ENCODE results near the gene ANXA1.

- TF ChIP-seq NANOG (IDR thresholded peaks at IDR 0.05; ENCODE audit: borderline replicate concordance) (no peak), ZNF331 (CRISPR knock-in tag; IDR thresholded peaks at IDR 0.05; ENCODE audit: low read depth) (no peak), EZH2 (IDR thresholded peaks at IDR 0.05; ENCODE audit: low read depth, unreplicated experiment) (no peak), POLR2AphosphoS5 (IDR thresholded peaks at IDR 0.05; ENCODE audit: low read depth) (no peak), CTCF (conservative IDR thresholded peaks at IDR 0.05; ENCODE audit: low read depth in 2 of 2) (no peak), JUNB (IDR thresholded peaks at IDR 0.05; ENCODE audit: unreplicated experiment) (no peak), EZH2phosphoT487 (IDR thresholded peaks at IDR 0.05; ENCODE audit: unreplicated experiment) (no peak), ETS1 (IDR thresholded peaks at IDR 0.05) (no peak), CREB1 (CRISPR knock-in tag; IDR thresholded peaks at IDR 0.05; ENCODE audit: low read depth) (no peak), ZNF114 (CRISPR knock-in tag; IDR thresholded peaks at IDR 0.05) (no peak), STAT1 (IDR thresholded peaks at IDR 0.05; ENCODE audit: unreplicated experiment) (no peak)
- TF ChIP-seq, protein P1, sequence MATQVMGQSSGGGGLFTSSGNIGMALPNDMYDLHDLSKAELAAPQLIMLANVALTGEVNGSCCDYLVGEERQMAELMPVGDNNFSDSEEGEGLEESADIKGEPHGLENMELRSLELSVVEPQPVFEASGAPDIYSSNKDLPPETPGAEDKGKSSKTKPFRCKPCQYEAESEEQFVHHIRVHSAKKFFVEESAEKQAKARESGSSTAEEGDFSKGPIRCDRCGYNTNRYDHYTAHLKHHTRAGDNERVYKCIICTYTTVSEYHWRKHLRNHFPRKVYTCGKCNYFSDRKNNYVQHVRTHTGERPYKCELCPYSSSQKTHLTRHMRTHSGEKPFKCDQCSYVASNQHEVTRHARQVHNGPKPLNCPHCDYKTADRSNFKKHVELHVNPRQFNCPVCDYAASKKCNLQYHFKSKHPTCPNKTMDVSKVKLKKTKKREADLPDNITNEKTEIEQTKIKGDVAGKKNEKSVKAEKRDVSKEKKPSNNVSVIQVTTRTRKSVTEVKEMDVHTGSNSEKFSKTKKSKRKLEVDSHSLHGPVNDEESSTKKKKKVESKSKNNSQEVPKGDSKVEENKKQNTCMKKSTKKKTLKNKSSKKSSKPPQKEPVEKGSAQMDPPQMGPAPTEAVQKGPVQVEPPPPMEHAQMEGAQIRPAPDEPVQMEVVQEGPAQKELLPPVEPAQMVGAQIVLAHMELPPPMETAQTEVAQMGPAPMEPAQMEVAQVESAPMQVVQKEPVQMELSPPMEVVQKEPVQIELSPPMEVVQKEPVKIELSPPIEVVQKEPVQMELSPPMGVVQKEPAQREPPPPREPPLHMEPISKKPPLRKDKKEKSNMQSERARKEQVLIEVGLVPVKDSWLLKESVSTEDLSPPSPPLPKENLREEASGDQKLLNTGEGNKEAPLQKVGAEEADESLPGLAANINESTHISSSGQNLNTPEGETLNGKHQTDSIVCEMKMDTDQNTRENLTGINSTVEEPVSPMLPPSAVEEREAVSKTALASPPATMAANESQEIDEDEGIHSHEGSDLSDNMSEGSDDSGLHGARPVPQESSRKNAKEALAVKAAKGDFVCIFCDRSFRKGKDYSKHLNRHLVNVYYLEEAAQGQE (IDR thresholded peaks at IDR 0.05; ENCODE audit: unreplicated experiment) = no peak
- TF ChIP-seq, protein P2, sequence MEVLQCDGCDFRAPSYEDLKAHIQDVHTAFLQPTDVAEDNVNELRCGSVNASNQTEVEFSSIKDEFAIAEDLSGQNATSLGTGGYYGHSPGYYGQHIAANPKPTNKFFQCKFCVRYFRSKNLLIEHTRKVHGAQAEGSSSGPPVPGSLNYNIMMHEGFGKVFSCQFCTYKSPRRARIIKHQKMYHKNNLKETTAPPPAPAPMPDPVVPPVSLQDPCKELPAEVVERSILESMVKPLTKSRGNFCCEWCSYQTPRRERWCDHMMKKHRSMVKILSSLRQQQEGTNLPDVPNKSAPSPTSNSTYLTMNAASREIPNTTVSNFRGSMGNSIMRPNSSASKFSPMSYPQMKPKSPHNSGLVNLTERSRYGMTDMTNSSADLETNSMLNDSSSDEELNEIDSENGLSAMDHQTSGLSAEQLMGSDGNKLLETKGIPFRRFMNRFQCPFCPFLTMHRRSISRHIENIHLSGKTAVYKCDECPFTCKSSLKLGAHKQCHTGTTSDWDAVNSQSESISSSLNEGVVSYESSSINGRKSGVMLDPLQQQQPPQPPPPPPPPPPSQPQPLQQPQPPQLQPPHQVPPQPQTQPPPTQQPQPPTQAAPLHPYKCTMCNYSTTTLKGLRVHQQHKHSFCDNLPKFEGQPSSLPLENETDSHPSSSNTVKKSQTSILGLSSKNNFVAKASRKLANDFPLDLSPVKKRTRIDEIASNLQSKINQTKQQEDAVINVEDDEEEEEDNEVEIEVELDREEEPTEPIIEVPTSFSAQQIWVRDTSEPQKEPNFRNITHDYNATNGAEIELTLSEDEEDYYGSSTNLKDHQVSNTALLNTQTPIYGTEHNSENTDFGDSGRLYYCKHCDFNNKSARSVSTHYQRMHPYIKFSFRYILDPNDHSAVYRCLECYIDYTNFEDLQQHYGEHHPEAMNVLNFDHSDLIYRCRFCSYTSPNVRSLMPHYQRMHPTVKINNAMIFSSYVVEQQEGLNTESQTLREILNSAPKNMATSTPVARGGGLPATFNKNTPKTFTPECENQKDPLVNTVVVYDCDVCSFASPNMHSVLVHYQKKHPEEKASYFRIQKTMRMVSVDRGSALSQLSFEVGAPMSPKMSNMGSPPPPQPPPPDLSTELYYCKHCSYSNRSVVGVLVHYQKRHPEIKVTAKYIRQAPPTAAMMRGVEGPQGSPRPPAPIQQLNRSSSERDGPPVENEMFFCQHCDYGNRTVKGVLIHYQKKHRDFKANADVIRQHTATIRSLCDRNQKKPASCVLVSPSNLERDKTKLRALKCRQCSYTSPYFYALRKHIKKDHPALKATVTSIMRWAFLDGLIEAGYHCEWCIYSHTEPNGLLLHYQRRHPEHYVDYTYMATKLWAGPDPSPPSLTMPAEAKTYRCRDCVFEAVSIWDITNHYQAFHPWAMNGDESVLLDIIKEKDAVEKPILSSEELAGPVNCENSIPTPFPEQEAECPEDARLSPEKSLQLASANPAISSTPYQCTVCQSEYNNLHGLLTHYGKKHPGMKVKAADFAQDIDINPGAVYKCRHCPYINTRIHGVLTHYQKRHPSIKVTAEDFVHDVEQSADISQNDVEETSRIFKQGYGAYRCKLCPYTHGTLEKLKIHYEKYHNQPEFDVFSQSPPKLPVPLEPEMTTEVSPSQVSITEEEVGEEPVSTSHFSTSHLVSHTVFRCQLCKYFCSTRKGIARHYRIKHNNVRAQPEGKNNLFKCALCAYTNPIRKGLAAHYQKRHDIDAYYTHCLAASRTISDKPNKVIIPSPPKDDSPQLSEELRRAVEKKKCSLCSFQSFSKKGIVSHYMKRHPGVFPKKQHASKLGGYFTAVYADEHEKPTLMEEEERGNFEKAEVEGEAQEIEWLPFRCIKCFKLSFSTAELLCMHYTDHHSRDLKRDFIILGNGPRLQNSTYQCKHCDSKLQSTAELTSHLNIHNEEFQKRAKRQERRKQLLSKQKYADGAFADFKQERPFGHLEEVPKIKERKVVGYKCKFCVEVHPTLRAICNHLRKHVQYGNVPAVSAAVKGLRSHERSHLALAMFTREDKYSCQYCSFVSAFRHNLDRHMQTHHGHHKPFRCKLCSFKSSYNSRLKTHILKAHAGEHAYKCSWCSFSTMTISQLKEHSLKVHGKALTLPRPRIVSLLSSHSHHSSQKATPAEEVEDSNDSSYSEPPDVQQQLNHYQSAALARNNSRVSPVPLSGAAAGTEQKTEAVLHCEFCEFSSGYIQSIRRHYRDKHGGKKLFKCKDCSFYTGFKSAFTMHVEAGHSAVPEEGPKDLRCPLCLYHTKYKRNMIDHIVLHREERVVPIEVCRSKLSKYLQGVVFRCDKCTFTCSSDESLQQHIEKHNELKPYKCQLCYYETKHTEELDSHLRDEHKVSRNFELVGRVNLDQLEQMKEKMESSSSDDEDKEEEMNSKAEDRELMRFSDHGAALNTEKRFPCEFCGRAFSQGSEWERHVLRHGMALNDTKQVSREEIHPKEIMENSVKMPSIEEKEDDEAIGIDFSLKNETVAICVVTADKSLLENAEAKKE (CRISPR knock-in tag; IDR thresholded peaks at IDR 0.05) = no peak
Measured at GRCh38 chr9:73133921-73134407, 17.7 kb upstream of the ANXA1 start.
